GM23248 (cell line): ENCODE results near the gene APOL3.
"Not testable (repeated sequence)": the region's sequence is repeated elsewhere in the genome, so short reads cannot be mapped to it uniquely, and the experiment has no call there.

ENCODE experiments used
- EZH2 ChIP-seq: fragments of 200-600 bp; sonication (generic); IDR thresholded peaks from 2 replicates; pipeline ENCODE4 v1.6.1; 2018; ENCODE audit warnings: antibody characterized with exemption, mild to moderate bottlenecking; ENCODE audit not compliant: insufficient read depth, poor library complexity, severe bottlenecking
- EZH2phosphoT487 ChIP-seq: fragments of 200-600 bp; sonication (generic); IDR thresholded peaks from 2 replicates; pipeline ENCODE4 v1.6.1; 2018; ENCODE audit warnings: antibody characterized with exemption, moderate library complexity, mild to moderate bottlenecking, low read depth; ENCODE audit not compliant: insufficient read depth

GRCh38 chr22:36090772-36091171 lies 69.8 kb downstream of the APOL3 start:
- TF ChIP-seq EZH2phosphoT487, EZH2: not testable (repeated sequence)
